HG02798 (cell line): Measurements from ENCODE around the gene NEK6.
A peak's percentile ranks its signal among the peaks of the same experiment; 100 is the strongest.

Experiments used
- ATAC-seq: cut with Tn5 transposase; IDR thresholded peaks from one replicate; pipeline ENCODE4 v1.9.1; 2021; ENCODE audit warnings: mild to moderate bottlenecking; ENCODE audit not compliant: unreplicated experiment, poor library complexity

Gene NEK6

DNA sequence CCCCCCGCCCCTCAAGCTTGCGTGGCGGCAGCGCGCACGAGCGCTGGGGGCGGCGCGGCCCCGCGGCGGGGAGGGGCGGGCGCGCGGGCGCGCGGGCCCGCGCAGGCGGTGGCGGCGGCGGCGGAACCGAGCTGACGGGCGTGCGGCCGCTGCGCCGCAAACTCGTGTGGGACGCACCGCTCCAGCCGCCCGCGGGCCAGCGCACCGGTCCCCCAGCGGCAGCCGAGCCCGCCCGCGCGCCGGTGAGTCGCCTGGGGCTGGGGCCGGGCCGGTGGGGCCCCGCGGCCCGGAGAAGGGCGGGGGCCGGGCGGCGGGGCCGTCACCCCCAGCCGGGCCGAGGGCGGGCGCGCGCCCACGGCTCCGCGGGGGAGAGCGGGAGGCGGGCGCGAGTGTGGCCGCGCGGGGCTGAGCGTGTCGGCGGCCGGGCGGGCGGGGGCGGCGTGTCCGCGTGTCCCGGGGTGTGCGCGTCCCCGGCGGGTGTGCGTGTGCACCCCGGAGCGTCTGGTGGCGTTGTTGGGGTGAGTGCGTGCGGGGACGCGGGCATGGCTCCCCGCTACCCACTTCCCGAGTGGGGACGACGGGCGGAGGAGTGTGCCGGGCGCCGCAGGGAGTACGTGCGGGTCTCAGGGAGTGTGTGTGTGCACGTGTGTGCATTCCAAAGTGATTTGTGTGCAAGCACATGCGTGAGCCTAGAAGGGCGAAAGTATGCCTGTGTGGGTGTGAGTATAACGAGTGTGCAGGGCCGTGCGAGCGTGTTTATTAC, at the start of gene NEK6:
Gene NEK6 (plus strand): TSS at position 106 of the 763 bp plus-strand sequence. CDS start 44,016 bp downstream, outside the sequence.
- peak; percentile 35 for ATAC-seq

DNA sequence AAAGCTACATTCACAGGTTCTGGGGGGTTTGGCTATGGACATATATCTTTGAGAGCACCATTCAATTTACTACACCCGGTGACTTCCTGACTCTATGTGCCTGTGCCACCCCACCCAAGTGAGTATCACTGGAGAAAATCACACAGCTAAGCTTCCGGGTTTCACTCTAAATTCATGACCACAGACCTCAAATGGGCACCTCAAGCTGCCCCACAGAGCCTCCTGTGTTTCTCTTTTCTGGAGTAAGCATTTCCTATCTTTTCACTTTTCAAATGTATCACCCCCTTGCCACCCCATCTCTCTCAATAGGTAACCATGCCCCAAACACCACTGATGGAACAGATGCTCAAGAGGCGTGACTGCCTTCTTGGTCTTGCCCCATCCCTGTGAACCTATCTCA, 49.2 kb upstream of the NEK6 start:
- no peak for ATAC-seq

DNA sequence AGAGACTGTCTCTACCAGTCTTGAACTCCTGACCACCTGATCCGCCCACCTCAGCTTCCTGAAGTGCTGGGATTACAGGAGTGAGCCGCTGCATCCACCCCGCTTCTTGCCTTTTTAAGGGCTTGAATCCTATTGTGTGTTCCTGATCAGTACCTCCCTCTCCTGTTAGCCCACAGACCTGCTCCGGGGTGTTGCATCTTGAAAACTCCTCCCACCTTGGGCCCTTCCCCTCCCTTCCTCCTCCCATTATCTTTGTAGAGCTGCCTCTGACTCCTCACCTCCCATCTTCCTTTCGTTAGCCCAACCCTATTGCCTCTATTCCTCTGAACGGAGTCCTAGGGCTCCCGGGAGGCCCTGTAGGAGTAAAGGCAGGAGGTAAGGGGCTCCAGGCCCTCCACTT, 48.5 kb upstream of the NEK6 start:
- no peak for ATAC-seq

DNA sequence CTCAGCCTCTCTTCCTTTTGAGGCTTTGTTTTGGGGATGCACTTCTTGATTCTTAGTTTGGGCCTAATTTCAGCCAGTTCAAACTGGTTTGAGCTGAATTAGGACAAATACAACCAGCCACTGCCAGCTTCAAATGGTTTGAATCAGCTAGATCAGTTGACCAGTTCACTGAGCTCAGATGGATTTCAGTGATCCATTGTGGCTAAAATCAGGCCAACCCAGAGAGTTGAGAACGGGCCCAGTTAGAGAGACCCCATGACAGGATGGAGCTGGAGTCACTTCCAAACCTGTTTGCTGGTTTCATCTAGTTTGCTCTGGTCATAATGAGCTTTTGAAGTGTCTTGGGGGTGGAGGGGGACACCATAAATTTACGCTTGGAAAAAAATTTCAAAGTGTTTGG, 48.0 kb upstream of the NEK6 start:
- no peak for ATAC-seq

DNA sequence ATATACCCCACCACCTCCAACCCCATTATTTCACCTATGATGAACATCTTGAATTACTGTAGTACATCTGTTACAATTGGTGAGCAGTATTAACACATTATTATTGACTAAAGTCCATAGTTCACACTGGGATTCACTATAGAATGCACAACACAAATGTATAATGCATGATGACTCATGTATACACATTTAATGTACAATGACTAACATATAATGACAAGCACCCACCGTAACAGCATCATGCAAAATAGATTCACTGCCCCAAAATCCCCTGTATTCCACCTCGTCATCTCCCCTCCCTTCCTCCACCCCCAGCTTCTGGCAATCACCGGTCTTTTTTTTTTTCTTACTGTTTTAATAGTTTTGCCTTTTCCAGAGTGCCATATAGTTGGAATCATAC, 47.1 kb upstream of the NEK6 start:
- peak; percentile 54 for ATAC-seq

DNA sequence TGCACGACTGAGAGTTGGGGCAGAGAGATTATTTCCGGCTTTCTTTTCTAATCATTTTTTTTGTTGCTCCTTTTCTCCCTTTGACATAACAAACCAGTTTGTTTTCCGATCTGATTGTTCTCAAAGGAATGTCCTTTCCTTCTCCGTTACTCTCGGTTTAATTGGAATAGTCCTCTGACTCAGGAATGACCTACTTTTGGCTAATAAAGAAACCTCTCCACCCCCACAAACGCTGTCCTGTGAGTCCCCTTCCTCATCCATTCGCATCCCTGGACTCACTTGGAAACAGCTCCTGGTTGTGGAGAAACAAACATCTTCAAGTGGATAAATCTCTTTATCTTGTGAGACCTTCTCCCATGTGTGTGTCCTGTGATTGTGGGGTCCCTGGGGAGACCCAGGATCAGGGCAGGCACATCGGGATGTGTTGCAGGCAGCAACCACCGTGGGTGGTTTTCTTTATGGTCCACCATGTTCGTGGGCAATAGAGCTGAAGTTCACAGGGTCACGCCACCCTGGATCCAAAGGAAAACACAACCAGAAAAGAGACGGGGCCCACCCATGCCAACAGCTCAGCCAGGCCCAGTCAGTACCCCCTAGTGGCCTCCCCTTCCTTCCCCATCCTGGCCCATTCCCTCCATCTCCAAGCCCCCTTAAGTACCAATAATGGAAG, 45.2 kb upstream of the NEK6 start:
- no peak for ATAC-seq

DNA sequence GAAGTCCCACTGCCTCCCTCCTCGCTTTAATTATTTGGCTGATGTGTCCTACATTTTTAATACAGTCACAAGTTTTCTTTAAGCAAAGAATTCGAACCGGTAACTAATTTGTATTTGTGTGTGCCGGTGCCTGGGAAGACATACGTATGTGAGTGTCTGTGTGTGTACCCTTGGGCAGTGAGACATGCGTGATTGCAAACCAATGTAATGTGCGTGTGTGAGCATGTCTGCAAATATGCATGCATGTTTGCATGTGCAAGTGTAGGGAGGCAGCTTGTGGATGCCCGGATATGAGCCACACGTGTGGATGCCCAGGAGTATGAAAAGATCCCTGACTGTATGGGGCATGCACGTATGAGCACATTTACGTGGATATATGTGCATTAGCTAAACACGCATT, 44.4 kb upstream of the NEK6 start:
- no peak for ATAC-seq

DNA sequence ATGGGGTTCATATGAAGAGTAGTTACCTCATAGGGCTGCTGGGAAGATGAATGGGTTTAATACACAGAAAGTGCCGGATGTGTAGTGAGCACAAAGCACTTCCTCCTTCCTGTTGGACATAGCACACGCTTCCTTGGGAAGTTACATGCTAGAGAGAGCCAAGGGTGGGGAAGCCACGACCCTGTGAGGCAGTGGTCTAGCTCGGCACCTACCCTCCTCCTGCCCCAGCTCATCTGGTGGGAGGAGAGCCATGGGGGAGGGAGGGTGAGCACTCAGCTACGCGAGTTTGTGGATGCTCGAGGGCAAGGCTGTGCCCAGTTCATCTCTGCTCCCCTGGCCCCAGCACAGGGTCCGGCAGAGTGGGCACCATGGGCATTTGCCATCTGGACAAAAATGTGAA, 43.6 kb upstream of the NEK6 start:
- ATAC-seq, result no peak

DNA sequence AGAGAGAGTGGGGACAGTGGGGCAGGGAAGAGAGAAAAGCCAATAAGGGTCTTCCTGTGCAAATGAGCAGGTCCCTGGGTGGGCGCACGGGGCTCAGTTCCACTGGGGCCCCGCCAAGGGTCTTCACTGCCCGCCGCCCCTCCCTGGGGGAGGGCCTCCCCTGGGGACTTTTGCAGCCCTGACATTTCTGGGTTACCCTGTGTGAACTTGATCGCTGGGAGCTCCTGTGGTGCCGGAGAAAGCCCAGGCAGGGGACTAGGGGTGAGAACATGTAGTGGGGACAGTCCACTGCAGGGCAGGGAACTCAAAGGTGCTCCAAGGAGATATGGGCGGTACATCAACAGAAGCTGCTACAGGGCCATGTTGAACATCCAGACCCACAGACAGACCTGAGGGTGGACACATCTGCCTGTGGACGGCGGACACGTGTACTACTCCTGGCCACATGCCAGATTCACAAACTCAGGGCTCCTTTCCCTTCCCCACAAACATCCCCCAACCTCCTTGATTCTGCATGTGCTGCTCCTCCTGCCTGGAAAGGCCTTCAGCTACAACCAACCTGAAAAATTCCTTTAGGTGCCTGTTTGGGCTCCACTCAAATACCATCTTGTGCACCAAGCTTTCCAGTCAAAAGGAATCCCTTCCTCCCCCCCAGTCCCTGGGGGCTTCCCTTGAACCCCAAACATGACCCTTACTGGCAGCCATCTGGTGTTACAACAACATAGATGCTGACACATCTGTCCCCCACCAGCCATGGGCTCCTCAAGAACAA, 43.0 kb upstream of the NEK6 start:
- no peak for ATAC-seq

DNA sequence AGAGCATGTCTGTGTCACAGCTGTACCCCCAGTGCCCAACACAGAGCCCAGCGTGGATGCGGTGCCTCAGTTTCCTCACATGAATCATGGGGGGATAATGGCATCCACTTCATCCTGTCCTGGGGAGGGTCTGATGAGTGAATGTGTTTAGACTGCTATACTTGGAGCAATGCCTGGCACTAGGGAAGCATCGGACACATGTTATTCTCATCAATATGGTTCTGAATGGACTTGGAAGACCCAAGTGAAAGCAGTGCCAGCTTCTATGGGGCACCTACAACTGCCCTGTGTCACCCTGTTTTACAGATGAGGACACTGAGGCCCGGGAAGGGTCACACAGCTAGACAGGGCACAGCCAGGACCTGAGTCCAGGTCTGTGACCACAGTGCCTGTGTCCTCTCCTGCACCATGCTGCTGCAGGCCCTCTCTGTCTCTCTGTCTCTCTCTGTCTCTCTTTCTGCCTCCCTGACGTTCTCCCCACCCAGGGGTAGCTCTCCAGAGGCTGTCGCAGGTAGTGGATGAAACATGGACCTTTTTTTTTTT, 42.3 kb upstream of the NEK6 start:
- ATAC-seq, result no peak

DNA sequence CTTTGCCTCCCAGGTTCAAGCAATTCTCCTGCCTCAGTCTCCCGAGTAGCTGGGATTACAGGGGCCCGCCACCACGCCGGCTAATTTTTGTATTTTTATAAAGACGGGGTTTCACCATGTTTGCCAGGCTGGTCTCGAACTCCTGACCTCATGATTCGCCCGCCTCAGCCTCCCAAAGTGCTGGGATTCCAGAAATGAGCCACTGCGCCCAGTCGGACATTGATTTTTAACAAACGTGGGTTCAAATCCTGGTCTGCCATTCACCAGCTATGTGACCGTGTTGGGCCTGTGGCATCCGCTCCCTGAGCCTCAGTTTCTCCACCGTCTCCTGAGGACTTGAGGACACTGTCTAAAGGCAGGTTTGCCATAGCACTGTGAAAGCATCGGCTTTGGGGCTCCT, 41.8 kb upstream of the NEK6 start:
- ATAC-seq, result no peak

DNA sequence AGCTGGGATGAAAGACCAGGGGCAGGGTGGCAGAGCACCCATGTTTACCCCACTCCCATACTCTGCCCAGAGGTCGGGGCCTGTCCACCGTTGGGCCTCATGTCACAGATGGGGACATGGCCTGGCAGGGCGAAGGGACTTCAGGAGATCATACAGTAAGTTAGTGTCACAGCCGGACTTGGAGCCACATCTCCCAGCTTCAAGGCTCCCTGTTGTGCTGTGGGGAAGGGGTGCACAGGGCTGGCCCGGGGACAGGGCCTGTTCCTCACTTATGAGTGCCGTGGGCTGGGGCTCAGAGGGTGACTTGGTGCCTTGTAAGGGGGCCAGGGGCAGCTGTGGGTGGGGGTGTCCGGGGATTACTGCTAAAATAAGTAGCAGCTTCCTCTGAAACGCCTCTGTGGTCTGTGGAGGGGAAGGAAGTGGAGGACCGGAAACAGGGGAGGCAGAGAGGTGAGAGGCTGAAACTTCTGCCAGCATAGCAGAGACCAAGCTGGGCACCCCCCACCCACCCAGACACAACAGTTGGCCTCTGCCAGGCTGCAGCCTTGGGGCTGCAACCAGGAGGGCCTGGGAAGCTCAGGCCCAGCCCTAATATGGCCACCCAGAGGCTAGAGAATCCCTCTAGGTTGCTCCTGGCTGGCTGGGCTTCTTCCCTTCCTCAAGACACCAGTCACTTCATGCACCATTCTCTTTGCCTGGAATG, 41.1 kb upstream of the NEK6 start:
- ATAC-seq, result peak; percentile 28

DNA sequence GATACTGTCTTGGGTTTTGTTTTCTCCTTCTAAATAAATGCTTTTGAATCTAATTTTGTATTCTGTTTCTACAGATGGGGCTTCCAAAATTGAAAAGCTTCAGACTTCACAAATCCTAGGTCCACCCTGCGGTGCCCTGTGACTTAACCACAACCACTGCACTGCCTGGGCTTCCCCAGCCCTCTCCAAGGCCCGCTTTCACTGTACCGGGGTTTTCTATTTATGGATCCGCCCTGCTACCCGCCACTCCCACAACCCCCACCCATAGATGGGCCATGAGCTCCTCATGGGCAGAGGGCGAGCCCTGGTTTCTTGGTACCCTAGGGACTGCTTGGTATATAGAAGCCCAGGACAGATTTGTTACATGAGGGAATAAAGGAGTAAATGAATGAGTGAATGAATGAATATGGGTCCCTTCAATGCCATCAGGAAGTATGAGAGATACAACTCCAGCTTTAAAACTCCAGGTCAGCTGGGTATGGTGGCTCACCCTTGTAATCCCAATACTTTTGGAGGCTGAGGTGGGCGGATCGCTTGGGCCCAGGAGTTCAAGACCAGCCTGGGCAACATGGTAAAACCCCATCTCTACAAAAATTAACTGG, 39.8 kb upstream of the NEK6 start:
- no peak for ATAC-seq

DNA sequence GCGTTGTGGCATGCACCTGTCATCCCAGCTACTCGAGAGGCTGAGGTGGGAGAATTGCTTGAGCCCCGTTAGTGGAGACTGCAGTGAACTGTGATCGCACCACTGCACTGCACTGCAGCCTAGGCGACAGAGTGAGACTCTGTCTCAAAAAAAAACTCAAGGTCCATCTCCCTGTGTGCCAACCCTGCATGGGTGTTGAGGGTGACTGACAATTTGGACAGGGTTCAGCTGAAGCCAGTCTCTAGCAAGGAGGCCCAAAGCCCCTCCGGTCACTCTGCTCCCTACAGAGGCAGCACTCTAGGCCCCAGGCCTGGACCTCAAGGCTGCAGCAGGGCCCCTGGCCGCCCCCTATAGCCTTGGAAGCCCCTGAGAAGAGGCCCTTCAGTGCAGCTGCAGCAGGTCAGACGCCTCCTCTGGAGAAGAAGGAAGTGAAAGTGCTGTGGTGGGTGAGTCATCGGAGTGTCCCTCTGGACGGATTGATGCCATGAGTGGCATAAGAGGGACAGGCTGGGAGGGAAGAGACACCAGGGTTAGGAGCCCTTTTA, 39.2 kb upstream of the NEK6 start:
- peak; percentile 71 for ATAC-seq

DNA sequence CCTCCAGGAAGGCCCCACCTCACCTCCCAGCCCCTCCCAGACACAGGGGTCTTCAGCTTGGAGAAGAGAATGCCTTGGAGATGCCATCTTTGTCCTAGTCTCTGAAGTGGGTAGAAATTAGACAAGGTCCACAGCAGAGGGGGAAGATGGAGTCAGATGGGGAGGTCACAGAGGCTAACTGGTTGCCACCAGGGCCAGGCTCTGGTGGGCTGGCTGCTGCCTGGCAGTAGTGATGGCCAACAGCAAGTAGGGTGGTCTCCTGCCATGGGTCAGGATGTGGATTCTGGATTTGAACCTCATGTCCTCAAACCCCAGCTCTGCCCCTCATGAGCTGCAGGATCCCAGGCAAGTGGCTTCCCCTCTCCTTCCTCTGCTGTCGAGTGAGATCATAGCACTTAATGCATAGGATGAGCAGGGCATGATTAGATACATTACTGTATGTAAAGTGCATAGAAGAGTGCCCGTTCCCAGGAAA, 38.7 kb upstream of the NEK6 start:
- ATAC-seq, result peak; percentile 16

DNA sequence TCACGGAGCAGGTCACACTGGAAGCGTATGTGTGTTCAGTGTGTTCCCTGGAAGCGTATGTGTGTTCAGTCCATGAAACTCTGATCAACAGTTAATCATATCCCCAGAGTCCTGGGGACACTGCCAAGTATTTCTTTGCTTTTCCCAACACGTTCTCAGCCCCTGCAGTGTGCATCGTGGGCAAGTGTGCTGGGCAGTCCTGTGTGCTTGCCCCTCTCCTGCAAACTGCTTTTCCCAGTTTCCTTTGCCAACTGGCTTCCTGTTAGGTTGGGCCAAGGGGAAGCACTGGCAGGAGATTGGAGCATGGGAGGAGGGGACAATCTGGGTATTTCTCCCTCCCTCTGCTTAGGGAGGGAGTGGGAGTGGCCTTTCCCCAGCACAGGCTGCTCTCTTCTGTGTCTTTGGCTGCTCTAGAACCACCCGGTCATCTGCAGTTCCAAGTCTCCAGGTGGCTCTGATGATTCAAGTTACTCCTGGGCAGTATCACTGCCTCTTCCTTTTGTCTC, 36.8 kb upstream of the NEK6 start:
- no peak for ATAC-seq

DNA sequence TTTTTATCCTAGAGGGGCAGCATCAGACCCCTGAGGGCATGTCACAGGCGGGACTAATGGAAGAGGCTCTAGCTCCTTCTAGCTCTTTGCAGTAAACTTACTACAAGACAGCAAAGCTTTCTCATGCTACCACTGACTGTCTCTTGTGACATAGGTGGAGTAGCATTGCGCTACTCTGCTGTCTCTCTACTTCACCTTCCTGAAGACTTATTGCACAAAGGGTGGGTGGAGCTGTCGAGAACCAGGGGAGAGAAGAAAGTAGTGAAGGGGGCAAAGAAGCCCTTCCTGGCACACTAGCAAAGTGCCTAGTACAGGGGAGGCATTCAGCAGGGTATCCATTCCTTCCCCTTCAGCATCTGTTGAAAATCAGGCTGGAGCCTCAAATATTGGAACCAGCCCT, 36.1 kb upstream of the NEK6 start:
- no peak for ATAC-seq

DNA sequence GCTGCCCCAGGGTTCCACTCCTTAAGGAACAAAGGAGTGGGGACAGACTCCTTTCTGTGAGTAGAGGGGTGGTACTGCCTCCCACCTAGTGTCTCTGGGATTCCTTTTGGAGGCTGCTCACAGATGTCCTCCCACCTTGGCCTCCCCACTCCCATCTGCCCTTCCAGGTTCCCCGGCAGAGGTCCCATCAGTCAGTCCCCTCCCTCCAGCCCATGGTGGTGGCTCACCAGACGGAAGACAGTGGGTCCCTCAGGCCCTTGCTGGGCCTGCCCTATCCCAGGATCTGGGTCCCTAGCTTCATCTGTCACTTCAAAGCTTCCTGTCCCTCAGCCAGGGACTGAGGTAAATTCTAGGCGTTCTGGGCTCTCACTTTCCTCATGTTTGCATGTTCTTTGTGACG, 35.6 kb upstream of the NEK6 start:
- ATAC-seq, result no peak

DNA sequence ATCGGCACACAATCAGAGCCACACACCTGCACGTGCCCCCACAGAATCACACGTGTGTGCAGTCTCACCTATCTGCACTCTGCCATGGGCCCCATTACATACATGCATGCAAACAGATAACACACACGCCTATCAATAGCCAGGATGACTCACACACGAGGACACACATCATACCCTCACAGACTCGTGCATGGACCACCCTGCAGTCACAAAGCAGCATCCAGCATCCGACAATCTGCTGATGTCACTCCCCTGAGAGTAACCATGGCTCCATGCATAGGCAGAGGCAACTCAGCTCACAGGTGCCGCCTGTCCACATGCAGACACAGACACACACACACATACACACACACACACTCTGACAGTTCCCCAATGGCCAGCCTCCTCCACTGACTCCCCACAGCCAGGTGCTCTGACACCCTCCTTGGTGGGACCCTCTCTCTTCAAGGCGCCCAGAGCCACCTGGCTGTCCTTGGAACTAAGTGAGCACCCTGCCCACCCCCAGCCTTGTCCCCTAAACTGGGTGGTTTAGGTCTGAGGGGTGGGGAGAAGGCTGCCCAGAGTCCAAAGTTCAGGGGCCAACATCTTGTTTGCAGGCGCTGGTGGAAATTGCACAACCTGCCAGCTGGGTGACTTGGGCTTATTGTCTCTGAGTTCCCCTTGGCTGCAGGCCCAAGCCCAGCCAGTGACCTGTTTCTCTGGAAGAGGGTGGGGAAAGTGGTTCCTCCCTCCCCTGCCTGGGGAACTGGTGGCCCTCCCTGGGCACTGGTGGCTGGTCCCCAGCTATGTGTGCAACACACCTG, 34.6 kb upstream of the NEK6 start:
- no peak for ATAC-seq
